ENCODE data around the gene PDRG1. TPM values are rescaled to one million over a fixed set of nuclear protein-coding genes. Genes with fewer than 3 reads are reported as not detected.

The PDRG1 gene
- polyA plus RNA-seq, 1 of the 3 experiments (the other 2 are of a cell fraction): 18.9 TPM

GRCh38 chr20:31945319-31945718, 6.5 kb downstream of the PDRG1 start:
- DNase-seq: no peak
- H3K4me3 ChIP-seq (ENCODE audit: low read depth in 2 of 2, low read length in 1 of 2): no peak overlapping the region
- H2AFZ ChIP-seq (ENCODE audit: low read depth): no peak overlapping the region
- H3K36me3 ChIP-seq (replicated peaks in 1 of 2; ENCODE audit: control insufficient read depth in 1 of 2, insufficient read depth in 2 of 2, low read length in 1 of 2): peaks cover 12 to 46% of the 10 kb centered on the region in 2 experiments
- peaks cover 0 to 2% of the 10 kb centered on the region in 2 experiments; a peak in 1 of 4 replicates for H3K4me1 ChIP-seq (ENCODE audit: control insufficient read depth in 1 of 2, insufficient read depth in 2 of 2, low read depth in 1 of 2, low read length in 1 of 2)
- CTCF ChIA-PET: interaction anchor here (3.8 kb wide), 1 partner anchor 93 kb away, joined by 27 read pairs; no protein-coding TSS in a partner anchor
- H3K9ac ChIP-seq: no peak overlapping the region
- WGBS (ENCODE audit: low lambda C conversion rate): 100% methylated on average over 3 of the region's 4 CpGs
- no peak overlapping the region for H3K4me2 ChIP-seq
- no peaks in the 10 kb centered on the region for H3K27me3 ChIP-seq (ENCODE audit: insufficient read depth)
- POLR2A ChIA-PET: no interaction called here
- peaks cover 25% of the 10 kb centered on the region for H3K79me2 ChIP-seq (ENCODE audit: insufficient read depth)
- H3F3A ChIP-seq (replicated peaks; ENCODE audit: insufficient read depth): no peaks in the 10 kb centered on the region
- no peaks in the 10 kb centered on the region for H3K9me3 ChIP-seq
- TF ChIP-seq MEF2A (IDR thresholded peaks at IDR 0.05; ENCODE audit: borderline replicate concordance, low read depth) (no peak), POLR2AphosphoS5 (IDR thresholded peaks at IDR 0.05; ENCODE audit: low read depth, low read length) (no peak), MAX (IDR thresholded peaks at IDR 0.05; ENCODE audit: low read depth) (no peak), GATA2 (CRISPR knock-in tag; IDR thresholded peaks at IDR 0.05) (no peak), RCOR1 (IDR thresholded peaks at IDR 0.05; ENCODE audit: low read length) (no peak), SMC3 (IDR thresholded peaks at IDR 0.05; ENCODE audit: low read depth, low read length) (no peak), TEAD4 (IDR thresholded peaks at IDR 0.05; ENCODE audit: borderline replicate concordance, insufficient read depth) (no peak), FOXJ3 (CRISPR knock-in tag; IDR thresholded peaks at IDR 0.05) (no peak)
- TF ChIP-seq, protein P1, sequence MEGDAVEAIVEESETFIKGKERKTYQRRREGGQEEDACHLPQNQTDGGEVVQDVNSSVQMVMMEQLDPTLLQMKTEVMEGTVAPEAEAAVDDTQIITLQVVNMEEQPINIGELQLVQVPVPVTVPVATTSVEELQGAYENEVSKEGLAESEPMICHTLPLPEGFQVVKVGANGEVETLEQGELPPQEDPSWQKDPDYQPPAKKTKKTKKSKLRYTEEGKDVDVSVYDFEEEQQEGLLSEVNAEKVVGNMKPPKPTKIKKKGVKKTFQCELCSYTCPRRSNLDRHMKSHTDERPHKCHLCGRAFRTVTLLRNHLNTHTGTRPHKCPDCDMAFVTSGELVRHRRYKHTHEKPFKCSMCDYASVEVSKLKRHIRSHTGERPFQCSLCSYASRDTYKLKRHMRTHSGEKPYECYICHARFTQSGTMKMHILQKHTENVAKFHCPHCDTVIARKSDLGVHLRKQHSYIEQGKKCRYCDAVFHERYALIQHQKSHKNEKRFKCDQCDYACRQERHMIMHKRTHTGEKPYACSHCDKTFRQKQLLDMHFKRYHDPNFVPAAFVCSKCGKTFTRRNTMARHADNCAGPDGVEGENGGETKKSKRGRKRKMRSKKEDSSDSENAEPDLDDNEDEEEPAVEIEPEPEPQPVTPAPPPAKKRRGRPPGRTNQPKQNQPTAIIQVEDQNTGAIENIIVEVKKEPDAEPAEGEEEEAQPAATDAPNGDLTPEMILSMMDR (IDR thresholded peaks at IDR 0.05): no peak
- TF ChIP-seq, protein P2, sequence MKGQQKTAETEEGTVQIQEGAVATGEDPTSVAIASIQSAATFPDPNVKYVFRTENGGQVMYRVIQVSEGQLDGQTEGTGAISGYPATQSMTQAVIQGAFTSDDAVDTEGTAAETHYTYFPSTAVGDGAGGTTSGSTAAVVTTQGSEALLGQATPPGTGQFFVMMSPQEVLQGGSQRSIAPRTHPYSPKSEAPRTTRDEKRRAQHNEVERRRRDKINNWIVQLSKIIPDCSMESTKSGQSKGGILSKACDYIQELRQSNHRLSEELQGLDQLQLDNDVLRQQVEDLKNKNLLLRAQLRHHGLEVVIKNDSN (IDR thresholded peaks at IDR 0.05; ENCODE audit: borderline replicate concordance, low read depth): no peak
- TF ChIP-seq, protein P3, sequence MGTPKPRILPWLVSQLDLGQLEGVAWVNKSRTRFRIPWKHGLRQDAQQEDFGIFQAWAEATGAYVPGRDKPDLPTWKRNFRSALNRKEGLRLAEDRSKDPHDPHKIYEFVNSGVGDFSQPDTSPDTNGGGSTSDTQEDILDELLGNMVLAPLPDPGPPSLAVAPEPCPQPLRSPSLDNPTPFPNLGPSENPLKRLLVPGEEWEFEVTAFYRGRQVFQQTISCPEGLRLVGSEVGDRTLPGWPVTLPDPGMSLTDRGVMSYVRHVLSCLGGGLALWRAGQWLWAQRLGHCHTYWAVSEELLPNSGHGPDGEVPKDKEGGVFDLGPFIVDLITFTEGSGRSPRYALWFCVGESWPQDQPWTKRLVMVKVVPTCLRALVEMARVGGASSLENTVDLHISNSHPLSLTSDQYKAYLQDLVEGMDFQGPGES (IDR thresholded peaks at IDR 0.05; ENCODE audit: low read depth, low read length): no peak
- no peak overlapping the region for H3K27ac ChIP-seq (ENCODE audit: low read depth in 2 of 2, low read length in 1 of 2)
- no peaks in the 10 kb centered on the region for H3K9me2 ChIP-seq
- peaks cover 3% of the 10 kb centered on the region; the same call in 1 of the 2 replicates for H4K20me1 ChIP-seq (ENCODE audit: insufficient read depth)

GRCh38 chr20:31943052-31943471, 8.8 kb downstream of the PDRG1 start:
- Histone ChIP-seq H2AFZ (ENCODE audit: low read depth) (no peak overlapping the region), H3K9me2 (no peaks in the 10 kb centered on the region), H3K36me3 (replicated peaks in 1 of 2; ENCODE audit: control insufficient read depth in 1 of 2, insufficient read depth in 2 of 2, low read length in 1 of 2) (peaks cover 3 to 34% of the 10 kb centered on the region in 2 experiments), H3K27me3 (ENCODE audit: insufficient read depth) (no peaks in the 10 kb centered on the region), H3K9ac (no peak overlapping the region), H4K20me1 (ENCODE audit: insufficient read depth) (no peaks in the 10 kb centered on the region), H3K27ac (ENCODE audit: low read depth in 2 of 2, low read length in 1 of 2) (no peak overlapping the region), H3K4me1 (ENCODE audit: control insufficient read depth in 1 of 2, insufficient read depth in 2 of 2, low read depth in 1 of 2, low read length in 1 of 2) (no peaks in the 10 kb centered on the region), H3K9me3 (no peaks in the 10 kb centered on the region), H3K4me2 (no peak overlapping the region), H3F3A (replicated peaks; ENCODE audit: insufficient read depth) (no peaks in the 10 kb centered on the region), H3K79me2 (ENCODE audit: insufficient read depth) (0 out of 2 replicates have a peak, but pooled peaks cover 3% of the 10 kb centered on the region), H3K4me3 (ENCODE audit: low read depth in 2 of 2, low read length in 1 of 2) (no peak overlapping the region)
- POLR2A ChIA-PET: no interaction called here
- TF ChIP-seq PBX3 (IDR thresholded peaks at IDR 0.05) (no peak), EP300 (IDR thresholded peaks at IDR 0.05; ENCODE audit: borderline replicate concordance in 1 of 2, low read depth in 1 of 2, low read length in 1 of 2) (no peak), FOXJ3 (CRISPR knock-in tag; IDR thresholded peaks at IDR 0.05) (no peak), YY1 (IDR thresholded peaks at IDR 0.05; ENCODE audit: low read depth) (no peak), FOSL2 (IDR thresholded peaks at IDR 0.05; ENCODE audit: borderline replicate concordance, low read depth) (no peak), NFIC (IDR thresholded peaks at IDR 0.05; ENCODE audit: borderline replicate concordance) (no peak), MAX (IDR thresholded peaks at IDR 0.05; ENCODE audit: low read depth) (no peak), GATA2 (CRISPR knock-in tag; IDR thresholded peaks at IDR 0.05) (no peak), RCOR1 (IDR thresholded peaks at IDR 0.05; ENCODE audit: low read length) (no peak), EZH2phosphoT487 (IDR thresholded peaks at IDR 0.05; ENCODE audit: borderline replicate concordance, low read depth) (no peak), FOXM1 (IDR thresholded peaks at IDR 0.05; ENCODE audit: low read depth) (no peak), CHD2 (IDR thresholded peaks at IDR 0.05; ENCODE audit: low read length, partially characterized antibody) (no peak), GABPA (IDR thresholded peaks at IDR 0.05; ENCODE audit: low read depth) (no peak), RXRA (IDR thresholded peaks at IDR 0.05; ENCODE audit: borderline replicate concordance, low read depth) (no peak), TEAD4 (IDR thresholded peaks at IDR 0.05; ENCODE audit: borderline replicate concordance, insufficient read depth) (no peak)
- no peak for DNase-seq
- CTCF ChIA-PET: interaction anchor here (0.8 to 3.8 kb wide), 6 partner anchors 9 to 120 kb away, joined by 3 to 27 read pairs (median 6); partner anchors contain the start of gene PDRG1
- 100% methylated on average over 2 of the region's 2 CpGs for WGBS (ENCODE audit: low lambda C conversion rate)

Data from SK-N-SH (cell line).